ENCODE measurements around the gene YIPF7. TPM values are rescaled to one million over a fixed set of nuclear protein-coding genes. Genes with fewer than 3 reads are reported as not detected.

Gene YIPF7
- total and polyA plus RNA-seq, 10 of the 15 experiments (the other 5 are each of a cell fraction or from before 2014, with no cell fraction given): 0.39 TPM; not detected in 9

GRCh38 chr4:44616621-44617020 lies 34.8 kb downstream of the YIPF7 start:
- ATAC-seq (no peak), FAIRE-seq (no peak), DNase-seq (ENCODE audit: low read depth, low spot score) (no peak)
- Histone ChIP-seq H3K27ac (ENCODE audit: control insufficient read depth, insufficient read depth) (no peak overlapping the region), H3K79me2 (ENCODE audit: control insufficient read depth, insufficient read depth, low read length) (no peaks in the 10 kb centered on the region), H4K20me1 (ENCODE audit: control insufficient read depth, insufficient read depth) (no peaks in the 10 kb centered on the region), H3K4me3 (no peak overlapping the region), H2AFZ (ENCODE audit: control insufficient read depth, low read depth, low read length) (no peak overlapping the region), H3K4me1 (ENCODE audit: control insufficient read depth, insufficient read depth, low read length) (no peaks in the 10 kb centered on the region), H3K36me3 (ENCODE audit: control insufficient read depth in 2 of 2, insufficient read depth in 2 of 2, low read length in 1 of 2) (no peaks in the 10 kb centered on the region), H3K9me3 (replicated peaks; ENCODE audit: control insufficient read depth, insufficient read depth, low read length) (no peaks in the 10 kb centered on the region), H3K27me3 (replicated peaks in 1 of 2; ENCODE audit: control insufficient read depth in 2 of 2, insufficient read depth in 2 of 2, low read length in 1 of 2) (no peaks in the 10 kb centered on the region), H3K9ac (ENCODE audit: control insufficient read depth, insufficient read depth, low read length) (no peak overlapping the region), H3K4me2 (ENCODE audit: control insufficient read depth, insufficient read depth) (no peak overlapping the region)
- WGBS (ENCODE audit: insufficient coverage, insufficient replicate concordance, low lambda C conversion rate, missing lambda C conversion rate): 42% methylated on average over 1 of the region's 1 CpG
- TF ChIP-seq SP1 (IDR thresholded peaks at IDR 0.05; ENCODE audit: low read depth, low read length) (no peak), BACH1 (IDR thresholded peaks at IDR 0.05; ENCODE audit: borderline replicate concordance) (no peak), CHD4 (IDR thresholded peaks at IDR 0.05) (no peak), FOXM1 (IDR thresholded peaks at IDR 0.05; ENCODE audit: low read depth, low read length) (no peak), ETV6 (conservative IDR thresholded peaks at IDR 0.05 in 1 of 2, IDR thresholded peaks at IDR 0.05 in 1 of 2; ENCODE audit: borderline replicate concordance in 1 of 2, low read depth in 1 of 2) (no peak)
- BruUV-seq (replicated peaks): no TSS peak
- RAD21 ChIA-PET (ENCODE audit: unreplicated experiment): no interaction called here
- in situ Hi-C loops (cut with MboI): no loop called here
- SMC1A ChIA-PET (ENCODE audit: uncharacterized antibody, unreplicated experiment): no interaction called here
- intact Hi-C loops (cut with micrococcal nuclease; ENCODE audit: unreplicated experiment): no loop called here
- CTCF ChIA-PET: no interaction called here
- POLR2A ChIA-PET: no interaction called here

DNA sequence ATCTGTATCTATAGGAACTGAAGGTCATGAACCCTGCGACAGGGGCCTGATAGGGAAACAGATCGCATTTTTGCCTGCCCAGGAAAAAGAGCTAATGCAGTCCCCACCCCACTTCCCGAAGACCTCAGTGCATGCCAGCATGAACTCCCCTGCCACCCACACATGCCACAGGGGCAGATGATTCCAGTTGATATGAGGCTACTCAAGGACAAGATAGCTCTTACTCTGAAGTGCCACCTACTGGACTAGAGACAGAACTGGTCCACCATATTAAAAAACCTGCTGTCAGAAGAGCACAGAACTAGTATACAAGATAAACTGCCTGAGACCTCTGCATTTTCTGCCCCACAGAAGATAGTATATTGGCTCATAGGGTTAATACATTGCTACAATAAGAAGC lies 68.0 kb downstream of the YIPF7 start:
- H3K4me2 ChIP-seq (ENCODE audit: control insufficient read depth, insufficient read depth): no peak overlapping the region
- intact Hi-C loops (cut with micrococcal nuclease; ENCODE audit: unreplicated experiment) (no loop called here), in situ Hi-C loops (cut with MboI) (no loop called here)
- ChIA-PET POLR2A (no interaction called here), CTCF (interaction anchor here (1.3 to 1.8 kb wide), 5 partner anchors 10 to 1452 kb away, joined by 3 to 6 read pairs (median 4); no protein-coding TSS in a partner anchor), RAD21 (ENCODE audit: unreplicated experiment) (interaction anchor here (0.6 kb wide), 1 partner anchor 134 kb away, joined by 3 read pairs; the partner anchor contains the start of gene KCTD8), SMC1A (ENCODE audit: uncharacterized antibody, unreplicated experiment) (interaction anchor here (1.4 to 2.2 kb wide), 2 partner anchors 12 to 1451 kb away, joined by 5 to 9 read pairs; no protein-coding TSS in a partner anchor)
- BruUV-seq (replicated peaks): no TSS peak
- H2AFZ ChIP-seq (ENCODE audit: control insufficient read depth, low read depth, low read length): no peak overlapping the region
- H3K27ac ChIP-seq (ENCODE audit: control insufficient read depth, insufficient read depth): no peak overlapping the region
- WGBS (ENCODE audit: insufficient coverage, insufficient replicate concordance, low lambda C conversion rate, missing lambda C conversion rate): 32% methylated on average over 3 of the region's 3 CpGs
- no peak for DNase-seq (ENCODE audit: low read depth, low spot score)
- no peaks in the 10 kb centered on the region for H3K36me3 ChIP-seq (ENCODE audit: control insufficient read depth in 2 of 2, insufficient read depth in 2 of 2, low read length in 1 of 2)
- no peaks in the 10 kb centered on the region for H4K20me1 ChIP-seq (ENCODE audit: control insufficient read depth, insufficient read depth)
- no peaks in the 10 kb centered on the region for H3K79me2 ChIP-seq (ENCODE audit: control insufficient read depth, insufficient read depth, low read length)
- no peak overlapping the region for H3K4me3 ChIP-seq
- H3K9ac ChIP-seq (ENCODE audit: control insufficient read depth, insufficient read depth, low read length): no peak overlapping the region
- H3K9me3 ChIP-seq (replicated peaks; ENCODE audit: control insufficient read depth, insufficient read depth, low read length): no peaks in the 10 kb centered on the region
- ATAC-seq: peak; percentile 74
- H3K27me3 ChIP-seq (replicated peaks in 1 of 2; ENCODE audit: control insufficient read depth in 2 of 2, insufficient read depth in 2 of 2, low read length in 1 of 2): no peaks in the 10 kb centered on the region
- no peak for FAIRE-seq
- no peaks in the 10 kb centered on the region for H3K4me1 ChIP-seq (ENCODE audit: control insufficient read depth, insufficient read depth, low read length)
- TF ChIP-seq SMC3 (IDR thresholded peaks at IDR 0.05; ENCODE audit: borderline replicate concordance, low read length) (no peak; the same call in 1 of the 2 replicates), MTA3 (IDR thresholded peaks at IDR 0.05; ENCODE audit: borderline replicate concordance, low read length) (no peak), NKRF (conservative IDR thresholded peaks at IDR 0.05) (no peak), ATF2 (IDR thresholded peaks at IDR 0.05; ENCODE audit: low read length) (no peak), ZNF687 (IDR thresholded peaks at IDR 0.05) (no peak)
